Skin epidermis (tissue), 12 donors: ENCODE results near the gene AREG.

Experiments
- H3K27ac ChIP-seq, 21 experiments: fragments of 200-600 bp; sonication (generic) in 11 of 21; one replicate each; pipeline ENCODE4 v1.5.0; 2020; ENCODE audit warnings: mild to moderate bottlenecking in 3 of 21, inconsistent platforms in 2 of 21, moderate library complexity in 2 of 21
- H3K4me3 ChIP-seq, 7 experiments: fragments of 200-600 bp; sonication (generic) in 2 of 7; one replicate each; pipeline ENCODE4 v1.5.0; 2020; ENCODE audit warnings: inconsistent platforms in 2 of 7, mild to moderate bottlenecking in 2 of 7, moderate library complexity in 1 of 7

The AREG gene

GRCh38 chr4:74490736-74491135 lies 45.8 kb downstream of the AREG start:
- Histone ChIP-seq H3K4me3 (no peak overlapping the region), H3K27ac (no peak overlapping the region)

GRCh38 chr4:74499986-74500781 lies 55.2 kb downstream of the AREG start:
- H3K27ac ChIP-seq, result no peak overlapping the region
- no peak overlapping the region for H3K4me3 ChIP-seq

GRCh38 chr4:74501579-74501978 lies 56.6 kb downstream of the AREG start:
- Histone ChIP-seq H3K27ac (no peak overlapping the region), H3K4me3 (no peak overlapping the region)

GRCh38 chr4:74503580-74503979 lies 58.6 kb downstream of the AREG start:
- Histone ChIP-seq H3K27ac (no peak overlapping the region), H3K4me3 (no peak overlapping the region)

- no peak overlapping the region for H3K27ac ChIP-seq
- H3K4me3 ChIP-seq, result no peak overlapping the region
These were observed 59.3 kb downstream of the AREG start for GRCh38 chr4:74504212-74504611.
